Vagina (tissue), 2 donors: ENCODE data around the gene LDLRAD4. TPM values are rescaled to one million over a fixed set of nuclear protein-coding genes. Genes with fewer than 3 reads are reported as not detected.

Source experiments
- DNase-seq, 2 donors: peaks; one replicate each; pipeline ENCODE4 v3.0.0-alpha.2; 2017; ENCODE audit errors: extremely low spot score in 2 of 2
- H3K27ac ChIP-seq: fragments of 200-600 bp; sonication (generic); one replicate; pipeline ENCODE4 v1.5.1; 2019
- H3K27me3 ChIP-seq: fragments of 200-600 bp; sonication (generic); one replicate; pipeline ENCODE4 v1.5.1; 2019
- H3K36me3 ChIP-seq, 2 donors: fragments of 200-600 bp; sonication (generic); one replicate each; pipeline ENCODE4 v1.5.1; 2017 to 2019
- H3K4me1 ChIP-seq: fragments of 200-600 bp; sonication (generic); one replicate; pipeline ENCODE4 v1.5.1; 2019
- H3K4me3 ChIP-seq, 2 donors: fragments of 200-600 bp; sonication (generic); 1 replicate in 1 of 2; 2 replicates in 1 of 2; pipeline ENCODE4 v1.5.1; 2016 to 2019
- H3K9me3 ChIP-seq: fragments of 200-600 bp; sonication (generic); one replicate; pipeline ENCODE4 v1.5.1; 2019
- POLR2A ChIP-seq, 2 donors: fragments of 450-650 bp; IDR thresholded peaks; one replicate each; pipeline ENCODE4 v1.6.1; 2017; ENCODE audit warnings: antibody characterized with exemption in 2 of 2, mild to moderate bottlenecking in 2 of 2, moderate library complexity in 2 of 2
- POLR2AphosphoS5 ChIP-seq, 2 donors: sonication (generic); formaldehyde crosslinking; IDR thresholded peaks; one replicate each; pipeline ENCODE4 v1.9.0; 2017; ENCODE audit warnings: antibody characterized with exemption in 2 of 2, mild to moderate bottlenecking in 2 of 2, low read depth in 1 of 2; ENCODE audit not compliant: insufficient read depth in 1 of 2
- intact Hi-C: fragments of 100-400 bp; cut with DNase I; formaldehyde crosslinking; loops from one replicate; pipeline ENCODE4 v1.15.1; 2023
- total RNA-seq: library from RNA; depleted of rRNA; stranded (reverse); fragments of >200 nt; gene quantifications from one replicate; pipeline ENCODE4 v1.2.3, GENCODE V29; 2016
- TF ChIP-seq, protein P1 (sequence below), 3 experiments: fragments of 450-650 bp in 2 of 3; fragments of 200-600 bp in 1 of 3; sonication (generic) in 1 of 3; IDR thresholded peaks; one replicate each; pipeline ENCODE4 v1.5.1; 2017 to 2019; ENCODE audit warnings: antibody characterized with exemption in 3 of 3, mild to moderate bottlenecking in 2 of 3, moderate library complexity in 2 of 3

The LDLRAD4 gene
- total RNA-seq, 1 donor from 2014 or later: 24.3 TPM

DNA sequence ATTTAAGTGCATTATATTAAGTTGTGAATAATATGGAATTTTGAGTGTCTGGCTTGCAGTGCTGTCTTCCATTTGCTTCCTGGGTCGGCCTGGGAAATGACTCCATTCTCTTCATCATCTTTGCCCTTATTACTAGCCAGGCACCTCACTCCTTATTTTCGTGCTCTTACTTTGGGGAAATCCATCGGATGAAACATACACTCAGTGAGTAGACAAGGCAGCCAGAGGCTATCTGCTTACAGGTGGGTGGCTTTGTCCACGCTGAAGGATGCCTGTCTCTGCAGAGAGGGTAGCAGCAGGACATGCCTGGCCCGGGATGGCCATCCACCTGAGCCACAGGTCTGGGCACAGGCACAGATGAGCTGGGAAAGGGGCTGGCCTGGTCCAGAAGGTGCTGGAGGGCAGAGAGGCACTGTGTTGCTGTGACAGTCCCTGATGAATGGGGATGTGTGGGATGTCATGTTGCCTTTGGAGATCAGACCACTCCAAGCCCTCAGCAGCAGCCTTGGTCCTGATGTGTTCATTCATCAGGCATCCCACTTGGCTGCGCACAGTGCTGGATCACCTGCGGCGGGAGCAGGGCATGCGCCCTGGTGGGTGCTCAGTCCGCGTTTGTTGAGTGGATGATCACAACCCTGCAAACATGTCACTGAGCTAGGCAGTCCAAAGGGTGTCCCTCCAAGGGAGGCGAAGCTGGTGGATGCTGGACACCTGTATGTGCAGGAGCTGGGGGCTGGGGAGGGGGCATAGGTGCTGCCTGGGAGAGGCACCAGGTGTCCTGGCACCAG is 236.0 kb downstream of the LDLRAD4 start:
- Histone ChIP-seq H3K4me1 (peaks cover 27% of the 10 kb centered on the region), H3K27ac (no peak overlapping the region), H3K4me3 (no peak overlapping the region), H3K27me3 (no peaks in the 10 kb centered on the region), H3K9me3 (no peaks in the 10 kb centered on the region), H3K36me3 (no peaks in the 10 kb centered on the region)
- no peak for DNase-seq
- intact Hi-C loops: no loop called here
- TF ChIP-seq POLR2A (IDR thresholded peaks at IDR 0.05) (no peak), POLR2AphosphoS5 (IDR thresholded peaks at IDR 0.05; ENCODE audit: insufficient read depth in 1 of 2, low read depth in 1 of 2) (no peak)
- TF ChIP-seq, protein P1, sequence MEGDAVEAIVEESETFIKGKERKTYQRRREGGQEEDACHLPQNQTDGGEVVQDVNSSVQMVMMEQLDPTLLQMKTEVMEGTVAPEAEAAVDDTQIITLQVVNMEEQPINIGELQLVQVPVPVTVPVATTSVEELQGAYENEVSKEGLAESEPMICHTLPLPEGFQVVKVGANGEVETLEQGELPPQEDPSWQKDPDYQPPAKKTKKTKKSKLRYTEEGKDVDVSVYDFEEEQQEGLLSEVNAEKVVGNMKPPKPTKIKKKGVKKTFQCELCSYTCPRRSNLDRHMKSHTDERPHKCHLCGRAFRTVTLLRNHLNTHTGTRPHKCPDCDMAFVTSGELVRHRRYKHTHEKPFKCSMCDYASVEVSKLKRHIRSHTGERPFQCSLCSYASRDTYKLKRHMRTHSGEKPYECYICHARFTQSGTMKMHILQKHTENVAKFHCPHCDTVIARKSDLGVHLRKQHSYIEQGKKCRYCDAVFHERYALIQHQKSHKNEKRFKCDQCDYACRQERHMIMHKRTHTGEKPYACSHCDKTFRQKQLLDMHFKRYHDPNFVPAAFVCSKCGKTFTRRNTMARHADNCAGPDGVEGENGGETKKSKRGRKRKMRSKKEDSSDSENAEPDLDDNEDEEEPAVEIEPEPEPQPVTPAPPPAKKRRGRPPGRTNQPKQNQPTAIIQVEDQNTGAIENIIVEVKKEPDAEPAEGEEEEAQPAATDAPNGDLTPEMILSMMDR (IDR thresholded peaks at IDR 0.05): no peak

DNA sequence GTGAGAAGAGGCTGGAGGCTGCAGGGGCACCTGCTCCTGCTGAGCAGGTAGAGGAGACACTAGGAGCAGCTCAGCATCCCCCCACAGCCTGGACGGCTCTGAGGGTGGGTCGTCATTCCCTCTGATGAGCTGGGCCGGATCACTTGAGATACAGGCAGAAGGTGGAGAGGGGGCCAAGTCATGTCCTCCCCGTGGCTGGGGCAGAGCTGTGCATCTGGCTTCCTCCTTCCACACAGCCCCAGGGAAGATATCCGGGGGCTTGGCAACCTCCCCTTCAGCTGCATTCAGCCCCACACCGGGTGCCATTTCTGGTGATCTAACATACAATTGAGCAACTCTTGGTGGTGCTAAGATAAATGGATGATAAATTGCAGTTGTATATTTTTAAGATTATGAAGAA is 236.9 kb downstream of the LDLRAD4 start:
- intact Hi-C loops: no loop called here
- no peak overlapping the region for H3K4me3 ChIP-seq
- no peak for DNase-seq
- no peaks in the 10 kb centered on the region for H3K36me3 ChIP-seq
- no peak for TF ChIP-seq POLR2A (IDR thresholded peaks at IDR 0.05)
- no peaks in the 10 kb centered on the region for H3K9me3 ChIP-seq
- H3K27me3 ChIP-seq: no peaks in the 10 kb centered on the region
- H3K27ac ChIP-seq: no peak overlapping the region
- H3K4me1 ChIP-seq: peaks cover 27% of the 10 kb centered on the region

DNA sequence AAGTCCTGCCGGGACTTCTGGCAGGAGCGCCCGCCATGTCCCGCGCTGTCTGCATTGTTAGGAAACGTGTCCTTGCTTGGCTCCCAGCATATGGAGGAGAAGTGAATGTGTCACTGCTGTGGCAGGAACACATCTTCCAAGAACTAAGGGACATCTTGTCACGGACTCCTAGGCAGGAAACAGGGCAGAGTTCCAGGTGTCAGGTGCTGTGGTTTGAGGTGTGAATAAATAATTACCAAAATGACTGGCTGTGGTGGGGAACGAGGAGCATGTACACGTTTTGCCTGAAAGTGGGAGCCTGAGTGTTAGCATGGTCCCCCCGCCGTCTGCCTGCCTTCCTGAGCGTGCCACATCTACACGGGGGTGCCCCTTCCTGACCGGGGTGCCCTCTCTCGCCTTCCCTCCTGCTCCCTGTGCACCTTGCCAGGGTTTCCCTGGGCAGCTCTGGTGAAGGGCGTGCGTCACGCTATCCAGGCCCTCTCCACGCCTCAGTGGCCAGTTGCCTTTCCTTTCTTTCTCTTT is 237.5 kb downstream of the LDLRAD4 start:
- intact Hi-C loops: no loop called here
- no peak for DNase-seq
- H3K4me1 ChIP-seq: peaks cover 27% of the 10 kb centered on the region
- no peak overlapping the region for H3K27ac ChIP-seq
- no peak for TF ChIP-seq POLR2A (IDR thresholded peaks at IDR 0.05)
- TF ChIP-seq POLR2AphosphoS5 (IDR thresholded peaks at IDR 0.05; ENCODE audit: insufficient read depth in 1 of 2, low read depth in 1 of 2): no peak
- TF ChIP-seq, protein P1 (IDR thresholded peaks at IDR 0.05): no peak
- no peaks in the 10 kb centered on the region for H3K36me3 ChIP-seq
- H3K9me3 ChIP-seq: no peaks in the 10 kb centered on the region
- H3K27me3 ChIP-seq: no peaks in the 10 kb centered on the region
- no peak overlapping the region for H3K4me3 ChIP-seq

DNA sequence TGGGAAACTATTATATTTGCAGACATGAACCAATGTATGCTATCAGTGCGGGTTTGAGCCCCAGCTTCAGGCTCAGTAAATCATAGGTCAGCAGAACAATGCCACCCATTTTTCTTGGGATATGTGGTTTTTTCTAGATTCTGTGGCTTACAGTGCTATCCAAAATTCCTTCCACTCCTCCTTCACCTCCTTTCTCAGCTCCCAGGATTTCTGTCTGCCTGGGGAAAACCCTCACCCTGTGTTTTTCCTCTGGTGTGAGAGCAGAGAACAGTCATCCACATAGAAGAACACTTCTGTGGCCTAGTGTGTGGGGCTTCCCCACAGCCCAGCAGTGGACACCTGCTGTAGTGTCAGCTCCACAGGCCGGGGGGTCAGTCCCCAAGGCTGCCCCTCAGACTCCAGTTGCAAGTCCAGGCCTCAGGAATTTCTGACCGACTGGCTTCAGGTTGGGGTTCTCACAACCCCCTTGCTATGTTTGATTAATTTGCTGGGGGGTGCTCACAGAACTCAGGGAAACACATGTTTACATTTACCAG is 238.2 kb downstream of the LDLRAD4 start:
- intact Hi-C loops: no loop called here
- no peaks in the 10 kb centered on the region for H3K36me3 ChIP-seq
- H3K27me3 ChIP-seq: no peaks in the 10 kb centered on the region
- no peak overlapping the region for H3K4me3 ChIP-seq
- DNase-seq: no peak
- H3K4me1 ChIP-seq: peaks cover 21% of the 10 kb centered on the region
- no peaks in the 10 kb centered on the region for H3K9me3 ChIP-seq
- H3K27ac ChIP-seq: no peak overlapping the region
- TF ChIP-seq POLR2A (IDR thresholded peaks at IDR 0.05) (no peak), POLR2AphosphoS5 (IDR thresholded peaks at IDR 0.05; ENCODE audit: insufficient read depth in 1 of 2, low read depth in 1 of 2) (no peak)
- TF ChIP-seq, protein P1 (IDR thresholded peaks at IDR 0.05): no peak

DNA sequence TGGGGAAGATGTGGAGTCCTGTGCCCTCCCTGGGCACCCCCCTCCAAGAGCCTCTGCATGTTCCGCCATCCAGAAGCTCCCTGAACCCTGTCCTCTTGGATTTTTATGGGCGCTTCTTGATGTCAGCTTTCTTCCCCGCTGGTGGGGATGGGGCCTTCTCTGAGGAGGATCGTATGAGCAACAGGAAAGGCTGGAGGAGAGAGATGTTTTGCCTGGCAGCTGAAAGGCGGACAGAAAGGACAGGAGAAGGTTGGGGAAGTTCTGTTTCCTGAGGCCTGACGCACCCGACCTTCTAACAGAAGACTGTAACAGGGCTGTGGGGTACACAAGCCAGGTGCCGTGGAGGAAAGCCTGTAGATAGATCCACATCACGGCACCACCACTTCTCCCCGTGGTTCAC is 238.8 kb downstream of the LDLRAD4 start:
- Histone ChIP-seq H3K4me1 (peaks cover 15% of the 10 kb centered on the region), H3K27ac (no peak overlapping the region), H3K4me3 (no peak overlapping the region), H3K36me3 (no peaks in the 10 kb centered on the region), H3K9me3 (no peaks in the 10 kb centered on the region), H3K27me3 (no peaks in the 10 kb centered on the region)
- intact Hi-C loops: no loop called here
- TF ChIP-seq POLR2A (IDR thresholded peaks at IDR 0.05): no peak
- TF ChIP-seq, protein P1 (IDR thresholded peaks at IDR 0.05): no peak
- no peak for TF ChIP-seq POLR2AphosphoS5 (IDR thresholded peaks at IDR 0.05; ENCODE audit: insufficient read depth in 1 of 2, low read depth in 1 of 2)
- DNase-seq: no peak
